ENCODE data around the gene RNF126. TPM values are rescaled to one million over a fixed set of nuclear protein-coding genes. Genes with fewer than 3 reads are reported as not detected.
A peak's percentile ranks its signal among the peaks of the same experiment; 100 is the strongest.

The RNF126 gene
- total RNA-seq, 2 donors from 2014 or later: 23.3 to 45.8 TPM

GRCh38 chr19:679418-680286 is 16.6 kb upstream of the RNF126 start:
- peaks cover 39% of the 10 kb centered on the region for H3K4me1 ChIP-seq

GRCh38 chr19:678791-679388 is 15.9 kb upstream of the RNF126 start:
- peak overlapping the region in 2 of 4 donors; percentile 89 to 92 for H3K27ac ChIP-seq
- intact Hi-C loops (cut with DNase I): no loop called here
- TF ChIP-seq POLR2A (IDR thresholded peaks at IDR 0.05) (no peak), CTCF (IDR thresholded peaks at IDR 0.05) (no peak)
- no peaks in the 10 kb centered on the region for H3K9me3 ChIP-seq
- peaks cover 46% of the 10 kb centered on the region for H3K4me1 ChIP-seq
- ATAC-seq (no peak), DNase-seq (no peak)
- H3K27me3 ChIP-seq: no peaks in the 10 kb centered on the region
- H3K4me3 ChIP-seq: no peak overlapping the region
- WGBS, 2 donors: 92 to 100% methylated on average over 2 to 14 of the region's 16 CpGs
- no peaks in the 10 kb centered on the region for H3K36me3 ChIP-seq (replicated peaks in 1 of 2; ENCODE audit: insufficient read depth in 1 of 2, low read depth in 2 of 2)

More at GRCh38 chr19:679418-680286, 16.6 kb upstream of the RNF126 start:
- TF ChIP-seq POLR2A (IDR thresholded peaks at IDR 0.05): no peak
- TF ChIP-seq CTCF (IDR thresholded peaks at IDR 0.05): no peak
- 0 to 4% methylated on average over 2 to 34 of the region's 69 CpGs for WGBS, 2 donors
- no peaks in the 10 kb centered on the region for H3K9me3 ChIP-seq
- H3K27me3 ChIP-seq: no peaks in the 10 kb centered on the region
- intact Hi-C loops (cut with DNase I): no loop called here
- peak overlapping the region; percentile 83 to 93 (median 90) for H3K27ac ChIP-seq
- DNase-seq (peak; percentile 58 to 72 (median 68)), ATAC-seq (peak; percentile 12)
- peak overlapping the region; percentile 52 to 55 for H3K4me3 ChIP-seq
- no peaks in the 10 kb centered on the region for H3K36me3 ChIP-seq (replicated peaks in 1 of 2; ENCODE audit: insufficient read depth in 1 of 2, low read depth in 2 of 2)

- Histone ChIP-seq H3K27me3 (no peaks in the 10 kb centered on the region), H3K9me3 (no peaks in the 10 kb centered on the region), H3K4me3 (no peak overlapping the region), H3K36me3 (replicated peaks in 1 of 2; ENCODE audit: insufficient read depth in 1 of 2, low read depth in 2 of 2) (no peaks in the 10 kb centered on the region), H3K4me1 (peaks cover 46% of the 10 kb centered on the region), H3K27ac (peak overlapping the region; percentile 51 to 80 (median 64))
- DNase-seq (peak in 2 of 4 donors; percentile 38 to 53), ATAC-seq (no peak)
- no peak for TF ChIP-seq POLR2A (IDR thresholded peaks at IDR 0.05)
- no peak for TF ChIP-seq CTCF (IDR thresholded peaks at IDR 0.05)
- 43 to 51% methylated on average over 8 to 22 of the region's 22 CpGs for WGBS, 2 donors
- intact Hi-C loops (cut with DNase I): no loop called here
Observed at GRCh38 chr19:677601-678436, 14.8 kb upstream of the RNF126 start.

- TF ChIP-seq POLR2A (IDR thresholded peaks at IDR 0.05) (no peak), CTCF (IDR thresholded peaks at IDR 0.05) (no peak)
- H3K9me3 ChIP-seq: no peaks in the 10 kb centered on the region
- H3K36me3 ChIP-seq (replicated peaks in 1 of 2; ENCODE audit: insufficient read depth in 1 of 2, low read depth in 2 of 2): no peaks in the 10 kb centered on the region
- ATAC-seq: peak; percentile 17
- H3K27ac ChIP-seq: peak overlapping the region; percentile 51 to 80 (median 64)
- H3K4me1 ChIP-seq: peaks cover 46% of the 10 kb centered on the region
- no peak overlapping the region for H3K4me3 ChIP-seq
- peak; percentile 70 to 82 (median 72) for DNase-seq
- 3 to 7% methylated on average over 12 to 15 of the region's 15 CpGs for WGBS, 2 donors
- no peaks in the 10 kb centered on the region for H3K27me3 ChIP-seq
- intact Hi-C loops (cut with DNase I): no loop called here
Observed at GRCh38 chr19:677201-677600, 14.2 kb upstream of the RNF126 start.

Data from body of pancreas (tissue), 4 donors.